Activated T-helper 17 cell treated with anti-CD3 and anti-CD28 coated beads, Interleukin-2, amount 50 U/mL, for 72 hours (primary cell): ENCODE measurements around the gene DLL1. TPM values are rescaled to one million over a fixed set of nuclear protein-coding genes. Genes with fewer than 3 reads are reported as not detected.

Experiments
- ATAC-seq: fragments of 150-1000 bp; cut with Tn5 transposase; replicated peaks from 2 replicates; pipeline ENCODE4 v1.10.0; 2021; ENCODE audit warnings: mild to moderate bottlenecking, moderate library complexity
- H3K27ac Mint-ChIP-seq: one replicate; pipeline ENCODE4 v1.8.0; 2022; ENCODE audit warnings: mixed read lengths
- H3K27me3 Mint-ChIP-seq: one replicate; pipeline ENCODE4 v1.8.0; 2022; ENCODE audit warnings: mixed read lengths
- H3K36me3 Mint-ChIP-seq: one replicate; pipeline ENCODE4 v1.8.0; 2022; ENCODE audit warnings: low read depth, mild to moderate bottlenecking, mixed read lengths
- H3K4me1 Mint-ChIP-seq: one replicate; pipeline ENCODE4 v1.8.0; 2022; ENCODE audit warnings: mixed read lengths
- H3K4me3 Mint-ChIP-seq: one replicate; pipeline ENCODE4 v1.8.0; 2022; ENCODE audit warnings: mild to moderate bottlenecking, mixed read lengths
- H3K9me3 Mint-ChIP-seq: one replicate; pipeline ENCODE4 v1.8.0; 2022; ENCODE audit warnings: mixed read lengths
- total RNA-seq, 2 donors: library from RNA; stranded (reverse); gene quantifications; one replicate each; pipeline ENCODE4 v1.2.3, GENCODE V29; 2022

DLL1 gene
- total RNA-seq, 2 donors from 2014 or later: 0.11 to 0.56 TPM

GRCh38 chr6:170234419-170234818 is 56.5 kb downstream of the DLL1 start:
- H3K27ac Mint-ChIP-seq: no peak overlapping the region
- no peaks in the 10 kb centered on the region for H3K36me3 Mint-ChIP-seq
- H3K9me3 Mint-ChIP-seq: no peaks in the 10 kb centered on the region
- no peak for ATAC-seq
- H3K4me1 Mint-ChIP-seq: no peaks in the 10 kb centered on the region
- no peak overlapping the region for H3K4me3 Mint-ChIP-seq
- no peaks in the 10 kb centered on the region for H3K27me3 Mint-ChIP-seq

- no peaks in the 10 kb centered on the region for H3K4me1 Mint-ChIP-seq
- ATAC-seq: no peak
- H3K4me3 Mint-ChIP-seq: no peak overlapping the region
- no peaks in the 10 kb centered on the region for H3K36me3 Mint-ChIP-seq
- H3K27ac Mint-ChIP-seq: no peak overlapping the region
- no peaks in the 10 kb centered on the region for H3K27me3 Mint-ChIP-seq
- no peaks in the 10 kb centered on the region for H3K9me3 Mint-ChIP-seq
Observed at GRCh38 chr6:170233286-170234205, 57.3 kb downstream of the DLL1 start.

Other genes with a start within 250 kb of the DLL1 start
- gene FAM120B, start 15.7 kb upstream of the DLL1 start, total RNA-seq: 10 to 100 TPM; 22.5 to 27.4 TPM